IMR-90 (cell line): ENCODE measurements around the gene NUDCD2.

Experiments
- BHLHE40 ChIP-seq: fragments of 150-350 bp; IDR thresholded peaks from 2 replicates; pipeline ENCODE4 v1.6.1; 2016; ENCODE audit warnings: mild to moderate bottlenecking, low read depth, low read length
- CEBPB ChIP-seq: IDR thresholded peaks from 2 replicates; pipeline ENCODE4 v1.6.1; 2012; ENCODE audit warnings: low read depth, low read length, improper control_type of control experiment
- FOS ChIP-seq: fragments of 150-350 bp; IDR thresholded peaks from 2 replicates; pipeline ENCODE4 v1.6.1; 2016; ENCODE audit warnings: low read depth, low read length
- MAFK ChIP-seq: IDR thresholded peaks from 2 replicates; pipeline ENCODE4 v1.6.1; 2012; ENCODE audit warnings: low read depth, low read length, improper control_type of control experiment
- MAZ ChIP-seq: IDR thresholded peaks from 2 replicates; pipeline ENCODE4 v1.6.1; 2012; ENCODE audit warnings: low read depth, mild to moderate bottlenecking, low read length, improper control_type of control experiment, moderate library complexity, borderline replicate concordance
- MXI1 ChIP-seq: IDR thresholded peaks from 2 replicates; pipeline ENCODE4 v1.6.1; 2012; ENCODE audit warnings: low read depth, mild to moderate bottlenecking, low read length, moderate library complexity, borderline replicate concordance
- POLR2A ChIP-seq: IDR thresholded peaks from 2 replicates; pipeline ENCODE4 v1.6.1; 2012; ENCODE audit warnings: mild to moderate bottlenecking, low read depth, low read length
- RAD21 ChIP-seq: IDR thresholded peaks from 2 replicates; pipeline ENCODE4 v1.6.1; 2012; ENCODE audit warnings: low read length, improper control_type of control experiment
- RCOR1 ChIP-seq: IDR thresholded peaks from 2 replicates; pipeline ENCODE4 v1.6.1; 2012; ENCODE audit warnings: mild to moderate bottlenecking, low read length, improper control_type of control experiment; ENCODE audit not compliant: insufficient replicate concordance
- RFX5 ChIP-seq: IDR thresholded peaks from 2 replicates; pipeline ENCODE4 v1.8.0; 2012; ENCODE audit warnings: low read depth, mild to moderate bottlenecking, low read length, moderate library complexity
- SMC3 ChIP-seq: fragments of 150-350 bp; IDR thresholded peaks from 2 replicates; pipeline ENCODE4 v1.6.1; 2016; ENCODE audit warnings: low read depth, mild to moderate bottlenecking, antibody characterized with exemption, low read length, moderate library complexity
- USF2 ChIP-seq: fragments of 150-350 bp; IDR thresholded peaks from 2 replicates; pipeline ENCODE4 v1.6.1; 2017; ENCODE audit warnings: mild to moderate bottlenecking, antibody characterized with exemption, low read length, low read depth
- TF ChIP-seq, protein P1 (sequence below): conservative IDR thresholded peaks from 2 replicates; pipeline ENCODE4 v1.5.1; 2012; ENCODE audit warnings: mild to moderate bottlenecking, low read depth, low read length, improper control_type of control experiment
- TF ChIP-seq, protein P2 (sequence below): fragments of 150-350 bp; IDR thresholded peaks from 2 replicates; pipeline ENCODE4 v1.6.1; 2016; ENCODE audit warnings: low read depth, mild to moderate bottlenecking, low read length, moderate library complexity, borderline replicate concordance

DNA sequence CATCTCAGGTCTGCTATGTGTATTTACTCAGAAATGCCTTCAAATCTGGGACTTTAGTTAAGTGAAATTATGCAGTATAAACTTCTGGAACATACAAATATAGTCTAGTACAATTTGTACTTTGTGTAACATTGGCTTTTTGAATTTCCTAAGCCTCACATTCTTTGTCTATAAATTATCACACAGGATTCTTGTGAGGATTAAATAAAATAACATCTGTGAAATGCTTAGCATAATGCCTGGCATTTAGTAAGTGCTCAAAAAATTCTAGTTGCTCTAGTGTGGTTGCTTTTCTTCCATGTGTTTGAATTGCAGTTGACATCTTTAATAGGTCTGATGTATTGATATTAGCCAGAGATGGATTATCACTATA is 3.1 kb upstream of the NUDCD2 start:
- no peak for TF ChIP-seq SMC3
- TF ChIP-seq, protein P1, sequence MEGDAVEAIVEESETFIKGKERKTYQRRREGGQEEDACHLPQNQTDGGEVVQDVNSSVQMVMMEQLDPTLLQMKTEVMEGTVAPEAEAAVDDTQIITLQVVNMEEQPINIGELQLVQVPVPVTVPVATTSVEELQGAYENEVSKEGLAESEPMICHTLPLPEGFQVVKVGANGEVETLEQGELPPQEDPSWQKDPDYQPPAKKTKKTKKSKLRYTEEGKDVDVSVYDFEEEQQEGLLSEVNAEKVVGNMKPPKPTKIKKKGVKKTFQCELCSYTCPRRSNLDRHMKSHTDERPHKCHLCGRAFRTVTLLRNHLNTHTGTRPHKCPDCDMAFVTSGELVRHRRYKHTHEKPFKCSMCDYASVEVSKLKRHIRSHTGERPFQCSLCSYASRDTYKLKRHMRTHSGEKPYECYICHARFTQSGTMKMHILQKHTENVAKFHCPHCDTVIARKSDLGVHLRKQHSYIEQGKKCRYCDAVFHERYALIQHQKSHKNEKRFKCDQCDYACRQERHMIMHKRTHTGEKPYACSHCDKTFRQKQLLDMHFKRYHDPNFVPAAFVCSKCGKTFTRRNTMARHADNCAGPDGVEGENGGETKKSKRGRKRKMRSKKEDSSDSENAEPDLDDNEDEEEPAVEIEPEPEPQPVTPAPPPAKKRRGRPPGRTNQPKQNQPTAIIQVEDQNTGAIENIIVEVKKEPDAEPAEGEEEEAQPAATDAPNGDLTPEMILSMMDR: no peak
- no peak for TF ChIP-seq CEBPB
- no peak for TF ChIP-seq MAZ
- TF ChIP-seq USF2: no peak
- no peak for TF ChIP-seq MXI1
- TF ChIP-seq POLR2A: no peak
- no peak for TF ChIP-seq RAD21
- no peak for TF ChIP-seq MAFK
- TF ChIP-seq FOS: no peak
- TF ChIP-seq BHLHE40: no peak
- no peak for TF ChIP-seq RFX5
- TF ChIP-seq RCOR1: no peak
- TF ChIP-seq, protein P2, sequence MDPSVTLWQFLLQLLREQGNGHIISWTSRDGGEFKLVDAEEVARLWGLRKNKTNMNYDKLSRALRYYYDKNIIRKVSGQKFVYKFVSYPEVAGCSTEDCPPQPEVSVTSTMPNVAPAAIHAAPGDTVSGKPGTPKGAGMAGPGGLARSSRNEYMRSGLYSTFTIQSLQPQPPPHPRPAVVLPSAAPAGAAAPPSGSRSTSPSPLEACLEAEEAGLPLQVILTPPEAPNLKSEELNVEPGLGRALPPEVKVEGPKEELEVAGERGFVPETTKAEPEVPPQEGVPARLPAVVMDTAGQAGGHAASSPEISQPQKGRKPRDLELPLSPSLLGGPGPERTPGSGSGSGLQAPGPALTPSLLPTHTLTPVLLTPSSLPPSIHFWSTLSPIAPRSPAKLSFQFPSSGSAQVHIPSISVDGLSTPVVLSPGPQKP: no peak
